Ectodermal cell (in vitro differentiated cells): ENCODE measurements around the gene KLK15.

ENCODE experiments used
- H3K27ac ChIP-seq: 2 replicates; pipeline ENCODE4 v1.7.0; 2013; ENCODE audit warnings: mild to moderate bottlenecking, low read depth, low read length; ENCODE audit not compliant: insufficient read depth, poor library complexity, severe bottlenecking
- H3K27me3 ChIP-seq: 2 replicates; pipeline ENCODE4 v1.7.0; 2013; ENCODE audit warnings: mild to moderate bottlenecking, low read length; ENCODE audit not compliant: insufficient read depth, control insufficient read depth, poor library complexity, severe bottlenecking
- H3K36me3 ChIP-seq: one replicate; pipeline ENCODE4 v1.7.0; 2013; ENCODE audit warnings: low read length; ENCODE audit not compliant: control insufficient read depth, insufficient read depth
- H3K4me1 ChIP-seq: one replicate; pipeline ENCODE4 v1.7.0; 2013; ENCODE audit warnings: low read length; ENCODE audit not compliant: control insufficient read depth, insufficient read depth
- H3K4me3 ChIP-seq: 2 replicates; pipeline ENCODE4 v1.7.0; 2013; ENCODE audit warnings: low read depth, low read length, control low read depth; ENCODE audit not compliant: insufficient read depth
- H3K9me3 ChIP-seq: 2 replicates; pipeline ENCODE4 v1.7.0; 2013; ENCODE audit warnings: mild to moderate bottlenecking, low read length, moderate library complexity; ENCODE audit not compliant: control insufficient read depth
- WGBS, 2 experiments: methylation state at CpG; one replicate each; pipeline ENCODE4 v1.1.7; 2013; ENCODE audit warnings: missing lambda C conversion rate in 2 of 2; 5-methylcytosine and 5-hydroxymethylcytosine counted together

Gene KLK15

DNA sequence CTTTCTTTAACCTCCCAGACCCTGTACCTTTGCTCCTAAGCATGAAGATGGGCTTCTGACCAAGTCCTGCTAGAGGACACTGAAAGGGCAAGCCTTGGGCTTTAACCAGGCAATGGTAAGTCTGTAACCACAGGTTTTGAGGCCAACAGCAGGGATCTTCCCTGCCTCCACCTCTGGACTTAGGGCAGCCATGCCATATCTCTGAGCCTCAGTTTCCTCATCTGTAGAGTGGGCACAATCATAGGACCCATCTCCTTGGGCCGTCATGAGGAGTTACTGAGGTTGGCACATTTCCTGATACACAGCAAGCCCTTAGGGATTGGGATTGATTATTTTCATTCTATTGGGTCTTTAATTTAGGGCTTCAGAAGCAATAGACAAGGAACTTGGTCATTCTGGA lies 24.5 kb downstream of the KLK15 start:
- Histone ChIP-seq H3K27me3 (peaks cover 14% of the 10 kb centered on the region), H3K4me3 (no peak overlapping the region), H3K4me1 (no peaks in the 10 kb centered on the region), H3K27ac (no peak overlapping the region), H3K9me3 (no peaks in the 10 kb centered on the region), H3K36me3 (no peaks in the 10 kb centered on the region)
- 70 to 71% methylated on average over 1 of the region's 1 CpG for WGBS, 2 experiments

- peak overlapping the region; percentile 93 for H3K4me3 ChIP-seq
- peaks cover 5% of the 10 kb centered on the region for H3K4me1 ChIP-seq
- WGBS, 2 experiments, result 0% methylated on average over 62 of the region's 62 CpGs
- peak overlapping the region; percentile 100 for H3K27ac ChIP-seq
- peaks cover 5% of the 10 kb centered on the region for H3K36me3 ChIP-seq
- H3K9me3 ChIP-seq, result no peaks in the 10 kb centered on the region
- H3K27me3 ChIP-seq, result peaks cover 7% of the 10 kb centered on the region
Observed at GRCh38 chr19:50804420-50805272, 28.7 kb downstream of the KLK15 start.

DNA sequence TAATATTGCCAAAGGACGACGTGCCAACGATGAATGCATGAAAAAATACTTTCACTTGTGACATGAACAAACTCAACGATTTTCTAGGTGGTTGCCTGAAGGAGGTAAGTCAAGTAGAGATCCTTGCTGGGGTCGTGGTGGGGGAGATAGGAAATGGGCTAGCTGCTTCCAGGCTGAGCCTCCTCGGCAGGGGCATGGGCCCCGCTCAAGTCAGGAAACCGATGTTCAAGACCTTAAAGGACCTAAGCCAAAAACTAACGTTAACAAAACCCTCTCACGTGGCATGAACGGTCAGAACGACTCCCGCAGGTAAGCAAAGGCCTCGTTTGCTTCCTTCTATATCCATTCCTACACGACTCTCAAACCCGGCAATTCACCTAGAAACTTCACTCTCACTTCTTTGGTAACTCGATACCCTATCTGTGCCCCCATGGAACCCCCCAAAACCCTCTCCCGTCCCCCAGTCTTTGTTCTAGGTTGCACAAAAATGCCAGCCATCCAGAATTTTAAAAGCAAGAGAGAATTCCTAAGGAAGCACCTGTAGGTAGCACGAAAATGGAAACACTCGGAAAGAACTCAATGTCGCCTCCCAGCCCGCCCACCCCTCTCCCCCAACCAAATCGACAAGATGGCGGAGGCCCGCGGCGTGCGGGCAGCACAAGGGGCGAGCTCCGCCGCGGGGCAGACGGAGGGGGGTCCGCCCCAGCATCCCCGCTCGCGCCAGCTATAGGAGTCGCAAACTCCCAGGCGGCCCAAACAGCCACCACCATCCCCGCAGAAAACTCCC lies 29.5 kb downstream of the KLK15 start:
- peak overlapping the region; percentile 100 for H3K27ac ChIP-seq
- peak overlapping the region; percentile 93 for H3K4me3 ChIP-seq
- H3K27me3 ChIP-seq, result peaks cover 5% of the 10 kb centered on the region
- peaks cover 8% of the 10 kb centered on the region for H3K36me3 ChIP-seq
- no peaks in the 10 kb centered on the region for H3K9me3 ChIP-seq
- WGBS, 2 experiments, result 0% methylated on average over 40 of the region's 40 CpGs
- H3K4me1 ChIP-seq, result peaks cover 5% of the 10 kb centered on the region

DNA sequence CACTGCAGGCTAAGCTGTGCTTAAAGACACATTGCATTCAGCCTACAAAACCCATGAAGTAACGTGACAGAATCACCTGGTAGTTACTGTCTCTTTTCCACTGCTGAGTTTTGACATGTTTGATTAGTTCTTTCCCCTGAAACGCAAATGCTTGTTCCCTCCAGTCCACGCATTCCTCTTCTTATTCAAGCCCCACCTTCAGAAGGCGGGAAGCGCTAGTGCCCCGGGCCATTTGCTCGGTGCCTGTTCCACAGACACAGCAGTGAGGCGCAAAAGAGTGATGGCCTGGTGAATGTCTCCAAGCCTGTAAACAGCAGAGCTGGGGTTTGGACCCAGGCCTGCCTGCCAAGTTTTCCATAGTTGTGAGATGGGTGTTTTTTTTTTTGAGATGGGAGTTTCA lies 32.3 kb downstream of the KLK15 start:
- H3K4me3 ChIP-seq, result no peak overlapping the region
- no peaks in the 10 kb centered on the region for H3K9me3 ChIP-seq
- no peaks in the 10 kb centered on the region for H3K27me3 ChIP-seq
- H3K36me3 ChIP-seq, result peaks cover 13% of the 10 kb centered on the region
- H3K27ac ChIP-seq, result no peak overlapping the region
- peaks cover 5% of the 10 kb centered on the region for H3K4me1 ChIP-seq
- 94 to 95% methylated on average over 8 of the region's 8 CpGs for WGBS, 2 experiments

GRCh38 chr19:50799547-50799851 lies 33.9 kb downstream of the KLK15 start:
- Histone ChIP-seq H3K4me1 (peaks cover 10% of the 10 kb centered on the region), H3K27me3 (no peaks in the 10 kb centered on the region), H3K36me3 (peaks cover 13% of the 10 kb centered on the region), H3K4me3 (no peak overlapping the region), H3K9me3 (no peaks in the 10 kb centered on the region), H3K27ac (no peak overlapping the region)
- WGBS, 2 experiments, result 94% methylated on average over 3 of the region's 3 CpGs

DNA sequence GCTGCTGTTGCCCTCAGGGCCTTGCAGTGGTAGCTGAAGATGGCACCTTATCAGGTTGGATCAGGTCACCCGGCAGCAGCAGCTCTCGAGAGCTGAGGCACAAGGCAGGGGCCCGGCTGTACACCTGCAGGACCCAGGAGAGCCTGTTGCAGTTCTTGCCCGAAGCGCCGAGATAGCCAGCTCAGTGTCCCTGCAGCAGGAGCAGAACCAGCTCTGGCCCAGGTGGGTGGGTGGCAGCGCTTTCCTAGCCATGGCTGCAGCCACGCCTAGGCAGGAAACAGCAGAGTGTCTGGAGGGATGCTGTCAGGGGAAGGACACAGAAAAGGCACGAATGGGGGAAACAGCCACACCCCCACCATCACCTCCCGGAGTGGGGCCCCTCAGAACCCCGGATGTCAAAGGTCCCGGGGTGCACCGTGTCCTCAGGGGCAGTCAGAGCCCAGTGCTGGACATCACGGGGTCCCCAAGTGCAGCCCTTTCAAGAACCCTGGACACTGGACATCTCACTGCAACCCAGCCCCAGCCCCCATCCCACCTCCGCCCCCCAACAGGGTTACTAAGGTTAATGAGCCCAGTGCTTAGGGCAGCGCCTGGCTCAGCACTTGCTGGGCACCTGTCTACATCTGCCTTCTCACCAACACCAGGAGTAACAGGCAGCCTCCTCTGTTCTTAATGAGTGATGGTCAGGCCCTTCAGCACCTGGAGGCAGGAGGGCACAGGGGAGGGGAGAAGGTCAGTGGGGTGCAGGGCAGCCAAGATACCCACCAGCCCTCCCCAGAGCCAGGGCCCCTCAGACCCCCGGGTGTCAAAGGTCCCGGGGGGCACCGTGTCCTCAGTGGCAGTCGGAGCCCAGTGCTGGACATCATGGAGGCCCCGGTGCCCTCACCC lies 34.5 kb downstream of the KLK15 start:
- Histone ChIP-seq H3K4me1 (peaks cover 15% of the 10 kb centered on the region), H3K27ac (no peak overlapping the region), H3K9me3 (no peaks in the 10 kb centered on the region), H3K36me3 (peaks cover 13% of the 10 kb centered on the region), H3K4me3 (no peak overlapping the region), H3K27me3 (no peaks in the 10 kb centered on the region)
- 95 to 97% methylated on average over 21 of the region's 21 CpGs for WGBS, 2 experiments

- H3K4me1 ChIP-seq, result peaks cover 15% of the 10 kb centered on the region
- H3K9me3 ChIP-seq, result no peaks in the 10 kb centered on the region
- H3K36me3 ChIP-seq, result peaks cover 13% of the 10 kb centered on the region
- H3K27me3 ChIP-seq, result no peaks in the 10 kb centered on the region
- 92% methylated on average over 18 of the region's 18 CpGs for WGBS, 2 experiments
- H3K27ac ChIP-seq, result no peak overlapping the region
- H3K4me3 ChIP-seq, result no peak overlapping the region
Observed at GRCh38 chr19:50797781-50798658, 35.4 kb downstream of the KLK15 start.

DNA sequence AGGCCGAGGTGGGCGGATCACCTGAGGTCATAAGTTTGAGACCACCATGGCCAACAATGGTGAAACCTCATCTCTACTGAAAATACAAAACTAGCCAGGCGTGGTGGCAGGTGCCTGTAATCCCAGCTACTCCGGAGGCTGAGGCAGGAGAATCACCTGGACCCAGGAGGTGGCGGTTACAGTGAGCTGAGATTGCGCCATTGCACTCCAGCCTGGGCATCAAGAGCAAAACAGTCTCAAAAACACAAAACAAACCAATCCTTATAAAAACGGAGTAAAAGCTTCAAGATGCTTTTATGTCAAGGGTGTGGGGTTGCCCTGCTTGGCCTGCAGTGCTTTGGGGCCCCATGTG lies 36.0 kb downstream of the KLK15 start:
- Histone ChIP-seq H3K4me3 (no peak overlapping the region), H3K27me3 (no peaks in the 10 kb centered on the region), H3K27ac (no peak overlapping the region), H3K36me3 (peaks cover 13% of the 10 kb centered on the region), H3K4me1 (peaks cover 10% of the 10 kb centered on the region), H3K9me3 (no peaks in the 10 kb centered on the region)
- 94 to 95% methylated on average over 7 of the region's 7 CpGs for WGBS, 2 experiments

GRCh38 chr19:50796634-50797428 lies 36.5 kb downstream of the KLK15 start:
- H3K4me1 ChIP-seq, result peaks cover 10% of the 10 kb centered on the region
- 92 to 93% methylated on average over 8 of the region's 8 CpGs for WGBS, 2 experiments
- no peak overlapping the region for H3K4me3 ChIP-seq
- H3K9me3 ChIP-seq, result no peaks in the 10 kb centered on the region
- H3K27ac ChIP-seq, result no peak overlapping the region
- H3K36me3 ChIP-seq, result peaks cover 13% of the 10 kb centered on the region
- no peaks in the 10 kb centered on the region for H3K27me3 ChIP-seq
